Testis (tissue), 2 donors: ENCODE results near the gene KCNJ15.

Experiments
- CTCF ChIP-seq, 3 experiments: fragments of 450-650 bp in 2 of 3; fragments of 200-600 bp in 1 of 3; sonication (generic) in 1 of 3; IDR thresholded peaks; one replicate each; pipeline ENCODE4 v1.5.1; 2016 to 2019; ENCODE audit warnings: antibody characterized with exemption in 3 of 3, mild to moderate bottlenecking in 2 of 3, moderate library complexity in 1 of 3
- POLR2A ChIP-seq: fragments of 450-650 bp; IDR thresholded peaks from one replicate; pipeline ENCODE4 v1.6.1; 2017; ENCODE audit warnings: antibody characterized with exemption, mild to moderate bottlenecking, moderate library complexity

GRCh38 chr21:38325216-38325615, 68.4 kb downstream of the KCNJ15 start:
- TF ChIP-seq CTCF (IDR thresholded peaks at IDR 0.05) (no peak), POLR2A (no peak)
